ENCODE data around the gene SETD3.

- TF ChIP-seq, protein P1, sequence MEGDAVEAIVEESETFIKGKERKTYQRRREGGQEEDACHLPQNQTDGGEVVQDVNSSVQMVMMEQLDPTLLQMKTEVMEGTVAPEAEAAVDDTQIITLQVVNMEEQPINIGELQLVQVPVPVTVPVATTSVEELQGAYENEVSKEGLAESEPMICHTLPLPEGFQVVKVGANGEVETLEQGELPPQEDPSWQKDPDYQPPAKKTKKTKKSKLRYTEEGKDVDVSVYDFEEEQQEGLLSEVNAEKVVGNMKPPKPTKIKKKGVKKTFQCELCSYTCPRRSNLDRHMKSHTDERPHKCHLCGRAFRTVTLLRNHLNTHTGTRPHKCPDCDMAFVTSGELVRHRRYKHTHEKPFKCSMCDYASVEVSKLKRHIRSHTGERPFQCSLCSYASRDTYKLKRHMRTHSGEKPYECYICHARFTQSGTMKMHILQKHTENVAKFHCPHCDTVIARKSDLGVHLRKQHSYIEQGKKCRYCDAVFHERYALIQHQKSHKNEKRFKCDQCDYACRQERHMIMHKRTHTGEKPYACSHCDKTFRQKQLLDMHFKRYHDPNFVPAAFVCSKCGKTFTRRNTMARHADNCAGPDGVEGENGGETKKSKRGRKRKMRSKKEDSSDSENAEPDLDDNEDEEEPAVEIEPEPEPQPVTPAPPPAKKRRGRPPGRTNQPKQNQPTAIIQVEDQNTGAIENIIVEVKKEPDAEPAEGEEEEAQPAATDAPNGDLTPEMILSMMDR (IDR thresholded peaks at IDR 0.05; ENCODE audit: poor library complexity, severe bottlenecking): no peak
- TF ChIP-seq TAF1 (IDR thresholded peaks at IDR 0.05; ENCODE audit: low read depth) (no peak), EZH2 (IDR thresholded peaks at IDR 0.05; ENCODE audit: borderline replicate concordance, insufficient read depth, low read length, poor library complexity, severe bottlenecking) (no peak), POLR2AphosphoS5 (IDR thresholded peaks at IDR 0.05) (no peak), MXI1 (conservative IDR thresholded peaks at IDR 0.05; ENCODE audit: poor library complexity, severe bottlenecking) (no peak)
- TF ChIP-seq, protein P2, sequence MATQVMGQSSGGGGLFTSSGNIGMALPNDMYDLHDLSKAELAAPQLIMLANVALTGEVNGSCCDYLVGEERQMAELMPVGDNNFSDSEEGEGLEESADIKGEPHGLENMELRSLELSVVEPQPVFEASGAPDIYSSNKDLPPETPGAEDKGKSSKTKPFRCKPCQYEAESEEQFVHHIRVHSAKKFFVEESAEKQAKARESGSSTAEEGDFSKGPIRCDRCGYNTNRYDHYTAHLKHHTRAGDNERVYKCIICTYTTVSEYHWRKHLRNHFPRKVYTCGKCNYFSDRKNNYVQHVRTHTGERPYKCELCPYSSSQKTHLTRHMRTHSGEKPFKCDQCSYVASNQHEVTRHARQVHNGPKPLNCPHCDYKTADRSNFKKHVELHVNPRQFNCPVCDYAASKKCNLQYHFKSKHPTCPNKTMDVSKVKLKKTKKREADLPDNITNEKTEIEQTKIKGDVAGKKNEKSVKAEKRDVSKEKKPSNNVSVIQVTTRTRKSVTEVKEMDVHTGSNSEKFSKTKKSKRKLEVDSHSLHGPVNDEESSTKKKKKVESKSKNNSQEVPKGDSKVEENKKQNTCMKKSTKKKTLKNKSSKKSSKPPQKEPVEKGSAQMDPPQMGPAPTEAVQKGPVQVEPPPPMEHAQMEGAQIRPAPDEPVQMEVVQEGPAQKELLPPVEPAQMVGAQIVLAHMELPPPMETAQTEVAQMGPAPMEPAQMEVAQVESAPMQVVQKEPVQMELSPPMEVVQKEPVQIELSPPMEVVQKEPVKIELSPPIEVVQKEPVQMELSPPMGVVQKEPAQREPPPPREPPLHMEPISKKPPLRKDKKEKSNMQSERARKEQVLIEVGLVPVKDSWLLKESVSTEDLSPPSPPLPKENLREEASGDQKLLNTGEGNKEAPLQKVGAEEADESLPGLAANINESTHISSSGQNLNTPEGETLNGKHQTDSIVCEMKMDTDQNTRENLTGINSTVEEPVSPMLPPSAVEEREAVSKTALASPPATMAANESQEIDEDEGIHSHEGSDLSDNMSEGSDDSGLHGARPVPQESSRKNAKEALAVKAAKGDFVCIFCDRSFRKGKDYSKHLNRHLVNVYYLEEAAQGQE (IDR thresholded peaks at IDR 0.05; ENCODE audit: borderline replicate concordance): no peak
These were observed 101.9 kb downstream of the SETD3 start for GRCh38 chr14:99378782-99379214.
